HUES48 (cell line): ENCODE results near the gene SULT1A3.
A peak's percentile ranks its signal among the peaks of the same experiment; 100 is the strongest.
"Not testable (repeated sequence)": the region's sequence is repeated elsewhere in the genome, so short reads cannot be mapped to it uniquely, and the experiment has no call there.

Source experiments
- H3K27ac ChIP-seq: one replicate; pipeline ENCODE4 v1.7.0; 2013; ENCODE audit warnings: low read depth, low read length, inconsistent platforms
- H3K27me3 ChIP-seq: 2 replicates; pipeline ENCODE4 v1.6.1; 2013; ENCODE audit warnings: mild to moderate bottlenecking, low read length; ENCODE audit not compliant: control insufficient read depth, insufficient read depth
- H3K36me3 ChIP-seq: 2 replicates; pipeline ENCODE4 v1.6.1; 2013; ENCODE audit warnings: low read length; ENCODE audit not compliant: control insufficient read depth, insufficient read depth
- H3K4me1 ChIP-seq: 2 replicates; pipeline ENCODE4 v1.6.1; 2013; ENCODE audit warnings: mild to moderate bottlenecking, low read length; ENCODE audit not compliant: control insufficient read depth, insufficient read depth
- H3K4me3 ChIP-seq: 2 replicates; pipeline ENCODE4 v1.5.1; 2013; ENCODE audit warnings: mild to moderate bottlenecking, low read depth, low read length
- H3K9ac ChIP-seq: 2 replicates; pipeline ENCODE4 v1.6.1; 2013; ENCODE audit warnings: mild to moderate bottlenecking, low read depth, low read length, moderate library complexity
- H3K9me3 ChIP-seq: 2 replicates; pipeline ENCODE4 v1.6.1; 2013; ENCODE audit warnings: low read length; ENCODE audit not compliant: control insufficient read depth, insufficient read depth

SULT1A3 gene

GRCh38 chr16:30187971-30188561 is 11.0 kb upstream of the SULT1A3 start:
- Histone ChIP-seq H3K9ac (no peak overlapping the region), H3K4me3 (no peak overlapping the region), H3K4me1 (no peaks in the 10 kb centered on the region), H3K27me3 (peaks cover 8% of the 10 kb centered on the region), H3K27ac (no peak overlapping the region), H3K36me3 (no peaks in the 10 kb centered on the region), H3K9me3 (no peaks in the 10 kb centered on the region)

- H3K27me3 ChIP-seq, H3K27ac ChIP-seq, H3K4me1 ChIP-seq, H3K9me3 ChIP-seq, H3K9ac ChIP-seq, H3K4me3 ChIP-seq, H3K36me3 ChIP-seq: not testable (repeated sequence)
Measured at GRCh38 chr16:30191158-30191557, 7.9 kb upstream of the SULT1A3 start.

- not testable (repeated sequence) for H3K4me1 ChIP-seq, H3K27ac ChIP-seq, H3K9ac ChIP-seq, H3K27me3 ChIP-seq, H3K4me3 ChIP-seq, H3K36me3 ChIP-seq, H3K9me3 ChIP-seq
Measured at GRCh38 chr16:30193098-30193497, 6.0 kb upstream of the SULT1A3 start.

- H3K27me3 ChIP-seq, H3K27ac ChIP-seq, H3K4me1 ChIP-seq, H3K36me3 ChIP-seq, H3K9ac ChIP-seq, H3K9me3 ChIP-seq: not testable (repeated sequence)
- H3K4me3 ChIP-seq = peak within 1 kb of the TSS; percentile 49; the same call in 1 of the 2 replicates
Measured at GRCh38 chr16:30193615-30194014, 5.4 kb upstream of the SULT1A3 start, which contains the start of the genes BOLA2B and SLX1A. Gene BOLA2B, minus strand, starts transcription at chr16:30193666. Its CDS starts 71 bp downstream, at chr16:30193595. Gene SLX1A, plus strand, starts transcription at chr16:30193875. Its CDS starts 210 bp downstream, at chr16:30194085.

GRCh38 chr16:30194172-30194925 is 4.7 kb upstream of the SULT1A3 start:
- not testable (repeated sequence) for H3K4me1 ChIP-seq, H3K36me3 ChIP-seq, H3K27ac ChIP-seq, H3K9ac ChIP-seq, H3K27me3 ChIP-seq, H3K9me3 ChIP-seq
- H3K4me3 ChIP-seq = peak overlapping the region; percentile 49; the same call in 1 of the 2 replicates

GRCh38 chr16:30197001-30197400 is 2.1 kb upstream of the SULT1A3 start:
- H3K27me3 ChIP-seq = not testable (repeated sequence)

GRCh38 chr16:30199608-30200343 is 721 bp downstream of the SULT1A3 start:
- not testable (repeated sequence) for H3K27me3 ChIP-seq, H3K4me1 ChIP-seq, H3K36me3 ChIP-seq, H3K4me3 ChIP-seq, H3K9ac ChIP-seq, H3K27ac ChIP-seq, H3K9me3 ChIP-seq

More at GRCh38 chr16:30197001-30197400, 2.1 kb upstream of the SULT1A3 start:
- H3K4me3 ChIP-seq, H3K27ac ChIP-seq, H3K36me3 ChIP-seq, H3K9me3 ChIP-seq, H3K4me1 ChIP-seq, H3K9ac ChIP-seq: not testable (repeated sequence)

GRCh38 chr16:30205541-30206236 is 6.6 kb downstream of the SULT1A3 start:
- H3K27ac ChIP-seq, H3K27me3 ChIP-seq, H3K9ac ChIP-seq: not testable (repeated sequence)

GRCh38 chr16:30206252-30206651 is 7.2 kb downstream of the SULT1A3 start:
- H3K27ac ChIP-seq, H3K9ac ChIP-seq, H3K9me3 ChIP-seq, H3K4me1 ChIP-seq, H3K27me3 ChIP-seq, H3K36me3 ChIP-seq: not testable (repeated sequence)
- H3K4me3 ChIP-seq = peak overlapping the region; percentile 47; the same call in 1 of the 2 replicates

More at GRCh38 chr16:30205541-30206236, 6.6 kb downstream of the SULT1A3 start:
- not testable (repeated sequence) for H3K36me3 ChIP-seq, H3K4me1 ChIP-seq, H3K9me3 ChIP-seq
- H3K4me3 ChIP-seq = peak overlapping the region; percentile 47; the same call in 1 of the 2 replicates

- not testable (repeated sequence) for H3K27ac ChIP-seq, H3K4me3 ChIP-seq, H3K9ac ChIP-seq, H3K36me3 ChIP-seq, H3K9me3 ChIP-seq, H3K27me3 ChIP-seq, H3K4me1 ChIP-seq
Measured at GRCh38 chr16:30207063-30207704, 8.1 kb downstream of the SULT1A3 start.
